Gastrocnemius medialis (tissue), 4 donors: ENCODE data around the gene CLNK.

Source experiments
- CTCF ChIP-seq, 5 experiments: fragments of 450-650 bp in 3 of 5; fragments of 200-600 bp in 2 of 5; sonication (generic) in 2 of 5; IDR thresholded peaks in 4 of 5; conservative IDR thresholded peaks in 1 of 5; 1 replicate in 4 of 5; 2 replicates in 1 of 5; pipeline ENCODE4 v1.5.1; 2016 to 2019; ENCODE audit warnings: antibody characterized with exemption in 5 of 5, mild to moderate bottlenecking in 3 of 5, moderate library complexity in 3 of 5
- POLR2A ChIP-seq, 2 donors: fragments of 450-650 bp; IDR thresholded peaks; one replicate each; pipeline ENCODE4 v1.6.1; 2017; ENCODE audit warnings: antibody characterized with exemption in 2 of 2, mild to moderate bottlenecking in 2 of 2, moderate library complexity in 2 of 2

DNA sequence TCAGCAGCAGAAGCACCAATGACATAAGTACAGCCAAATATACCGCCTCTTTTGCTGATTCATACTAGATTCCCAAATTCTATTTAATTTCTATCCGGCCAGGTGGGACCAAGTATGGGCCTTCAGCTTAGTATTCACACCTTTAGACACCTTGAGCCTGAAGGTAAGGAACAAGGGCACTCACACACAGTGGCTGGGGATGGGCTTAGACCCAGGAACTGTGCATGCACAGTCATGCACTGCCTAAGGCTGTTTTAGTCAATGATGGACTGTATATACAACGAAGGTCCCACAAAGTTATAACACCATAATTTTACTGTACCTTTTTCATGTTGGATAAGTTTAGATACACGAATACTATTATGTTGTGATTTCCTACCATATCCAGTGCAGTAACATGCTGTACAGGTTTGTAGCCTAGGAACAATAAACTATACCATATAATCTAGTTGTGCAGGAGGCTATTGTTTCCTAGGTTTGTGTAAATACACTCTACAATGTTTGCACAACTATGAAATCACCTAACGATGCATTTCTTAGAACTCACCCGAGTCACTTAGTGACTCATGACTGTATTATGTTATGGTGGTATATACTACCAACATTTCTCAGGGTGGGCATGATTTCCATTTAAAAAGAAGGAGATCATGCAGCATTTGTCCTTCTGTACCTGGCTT lies 9.7 kb upstream of the CLNK start:
- TF ChIP-seq CTCF (IDR thresholded peaks at IDR 0.05 in 4 of 5, conservative IDR thresholded peaks at IDR 0.05 in 1 of 5) (no peak), POLR2A (IDR thresholded peaks at IDR 0.05) (no peak)
